ENCODE data around the gene KRT74. TPM values are rescaled to one million over a fixed set of nuclear protein-coding genes. Genes with fewer than 3 reads are reported as not detected.

KRT74 gene
- polyA plus RNA-seq, 1 experiment, result not detected

- ChIA-PET POLR2A (no interaction called here), CTCF (interaction anchor here (1.6 kb wide), 1 partner anchor 263 kb away, joined by 4 read pairs; no protein-coding TSS in a partner anchor)
Measured at GRCh38 chr12:52616680-52617402, 43.2 kb upstream of the KRT74 start.

DNA sequence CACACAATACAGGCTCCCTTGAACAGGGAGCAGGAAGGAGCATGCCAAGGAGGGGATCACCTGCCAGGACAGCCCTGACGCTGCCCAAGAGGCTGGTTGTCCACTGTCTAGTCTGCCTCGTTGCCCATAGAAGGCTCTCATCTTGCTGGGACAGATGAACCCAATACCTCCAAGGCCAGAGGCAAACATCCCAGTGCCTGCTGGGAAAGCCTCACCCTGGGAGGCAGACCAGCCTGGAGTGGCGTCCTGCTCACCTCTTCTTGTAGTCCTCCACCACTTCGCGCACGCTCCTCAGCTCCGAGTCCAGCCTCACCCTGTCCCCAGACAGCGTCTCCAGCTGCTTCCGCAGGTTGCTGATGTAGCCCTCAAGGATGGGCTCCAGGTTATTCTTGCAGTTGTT is 42.3 kb upstream of the KRT74 start:
- POLR2A ChIA-PET, result no interaction called here
- H3K36me3 ChIP-seq (ENCODE audit: control insufficient read depth, insufficient read depth, low read length), result no peaks in the 10 kb centered on the region
- peaks cover 9% of the 10 kb centered on the region for H3K27me3 ChIP-seq (ENCODE audit: control insufficient read depth, insufficient read depth, low read length)
- CTCF ChIA-PET, result no interaction called here
- no peak for DNase-seq (ENCODE audit: low read depth)
- no peak overlapping the region for H3K4me3 ChIP-seq (ENCODE audit: low read depth, low read length)
- TF ChIP-seq, protein P1, sequence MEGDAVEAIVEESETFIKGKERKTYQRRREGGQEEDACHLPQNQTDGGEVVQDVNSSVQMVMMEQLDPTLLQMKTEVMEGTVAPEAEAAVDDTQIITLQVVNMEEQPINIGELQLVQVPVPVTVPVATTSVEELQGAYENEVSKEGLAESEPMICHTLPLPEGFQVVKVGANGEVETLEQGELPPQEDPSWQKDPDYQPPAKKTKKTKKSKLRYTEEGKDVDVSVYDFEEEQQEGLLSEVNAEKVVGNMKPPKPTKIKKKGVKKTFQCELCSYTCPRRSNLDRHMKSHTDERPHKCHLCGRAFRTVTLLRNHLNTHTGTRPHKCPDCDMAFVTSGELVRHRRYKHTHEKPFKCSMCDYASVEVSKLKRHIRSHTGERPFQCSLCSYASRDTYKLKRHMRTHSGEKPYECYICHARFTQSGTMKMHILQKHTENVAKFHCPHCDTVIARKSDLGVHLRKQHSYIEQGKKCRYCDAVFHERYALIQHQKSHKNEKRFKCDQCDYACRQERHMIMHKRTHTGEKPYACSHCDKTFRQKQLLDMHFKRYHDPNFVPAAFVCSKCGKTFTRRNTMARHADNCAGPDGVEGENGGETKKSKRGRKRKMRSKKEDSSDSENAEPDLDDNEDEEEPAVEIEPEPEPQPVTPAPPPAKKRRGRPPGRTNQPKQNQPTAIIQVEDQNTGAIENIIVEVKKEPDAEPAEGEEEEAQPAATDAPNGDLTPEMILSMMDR (IDR thresholded peaks at IDR 0.05; ENCODE audit: insufficient read depth, low read depth, low read length), result no peak

More at GRCh38 chr12:52616680-52617402, 43.2 kb upstream of the KRT74 start:
- DNase-seq (ENCODE audit: low read depth), result no peak
- H3K4me3 ChIP-seq (ENCODE audit: low read depth, low read length), result no peak overlapping the region
- H3K27me3 ChIP-seq (ENCODE audit: control insufficient read depth, insufficient read depth, low read length), result peaks cover 8% of the 10 kb centered on the region
- TF ChIP-seq, protein P1 (IDR thresholded peaks at IDR 0.05; ENCODE audit: insufficient read depth, low read depth, low read length), result no peak
- H3K36me3 ChIP-seq (ENCODE audit: control insufficient read depth, insufficient read depth, low read length), result no peaks in the 10 kb centered on the region

DNA sequence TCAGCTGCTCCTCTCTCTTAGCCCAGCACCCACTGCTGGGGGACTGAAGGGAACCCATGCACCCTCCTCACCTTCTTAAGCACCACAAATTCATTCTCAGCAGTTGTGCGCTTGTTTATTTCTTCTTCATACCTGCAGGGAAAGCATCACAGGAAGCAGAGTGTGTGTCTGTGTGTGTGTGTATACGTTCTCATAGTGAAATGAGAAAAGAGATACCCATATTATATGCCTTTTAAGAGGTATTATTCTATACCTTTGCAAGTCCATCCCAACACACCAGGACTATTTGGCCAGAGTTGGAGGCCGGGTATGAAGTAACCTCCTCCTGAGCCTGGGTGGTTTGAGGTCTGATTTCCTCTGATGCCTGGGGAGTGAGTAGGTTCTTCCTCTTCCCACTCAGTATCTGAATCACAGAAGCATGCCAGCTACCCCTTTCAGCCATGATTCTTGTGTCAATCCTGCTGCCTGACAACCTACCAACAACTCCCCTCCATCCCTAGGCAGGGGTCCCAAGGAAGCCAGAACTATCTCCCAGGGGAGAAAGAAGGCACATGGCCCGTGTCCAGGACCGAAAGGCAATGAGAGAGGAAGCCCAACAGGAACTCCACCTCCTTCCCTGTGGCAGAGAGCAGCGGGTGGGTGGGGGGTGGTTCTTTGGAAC is 41.7 kb upstream of the KRT74 start:
- POLR2A ChIA-PET, result no interaction called here
- DNase-seq (ENCODE audit: low read depth), result no peak
- TF ChIP-seq, protein P1 (IDR thresholded peaks at IDR 0.05; ENCODE audit: insufficient read depth, low read depth, low read length), result no peak
- Histone ChIP-seq H3K36me3 (ENCODE audit: control insufficient read depth, insufficient read depth, low read length) (no peaks in the 10 kb centered on the region), H3K27me3 (ENCODE audit: control insufficient read depth, insufficient read depth, low read length) (peaks cover 9% of the 10 kb centered on the region), H3K4me3 (ENCODE audit: low read depth, low read length) (no peak overlapping the region)
- CTCF ChIA-PET, result no interaction called here

- Histone ChIP-seq H3K27me3 (ENCODE audit: control insufficient read depth, insufficient read depth, low read length) (peaks cover 11% of the 10 kb centered on the region), H3K4me3 (ENCODE audit: low read depth, low read length) (no peak overlapping the region), H3K36me3 (ENCODE audit: control insufficient read depth, insufficient read depth, low read length) (no peaks in the 10 kb centered on the region)
- ChIA-PET POLR2A (no interaction called here), CTCF (no interaction called here)
- DNase-seq (ENCODE audit: low read depth), result no peak
- TF ChIP-seq, protein P1 (IDR thresholded peaks at IDR 0.05; ENCODE audit: insufficient read depth, low read depth, low read length), result no peak
Measured at GRCh38 chr12:52614381-52615207, 41.0 kb upstream of the KRT74 start.
